Stimulated activated CD8-positive, alpha-beta memory T cell treated with anti-CD3 and anti-CD28 coated beads, Interleukin-4, amount 100 ng/mL, for 48 hours (primary cell): Measurements from ENCODE around the gene AIG1.

Experiments used
- DNase-seq: peaks from one replicate; pipeline ENCODE4 v3.0.0-alpha.2; 2020

Gene AIG1

DNA sequence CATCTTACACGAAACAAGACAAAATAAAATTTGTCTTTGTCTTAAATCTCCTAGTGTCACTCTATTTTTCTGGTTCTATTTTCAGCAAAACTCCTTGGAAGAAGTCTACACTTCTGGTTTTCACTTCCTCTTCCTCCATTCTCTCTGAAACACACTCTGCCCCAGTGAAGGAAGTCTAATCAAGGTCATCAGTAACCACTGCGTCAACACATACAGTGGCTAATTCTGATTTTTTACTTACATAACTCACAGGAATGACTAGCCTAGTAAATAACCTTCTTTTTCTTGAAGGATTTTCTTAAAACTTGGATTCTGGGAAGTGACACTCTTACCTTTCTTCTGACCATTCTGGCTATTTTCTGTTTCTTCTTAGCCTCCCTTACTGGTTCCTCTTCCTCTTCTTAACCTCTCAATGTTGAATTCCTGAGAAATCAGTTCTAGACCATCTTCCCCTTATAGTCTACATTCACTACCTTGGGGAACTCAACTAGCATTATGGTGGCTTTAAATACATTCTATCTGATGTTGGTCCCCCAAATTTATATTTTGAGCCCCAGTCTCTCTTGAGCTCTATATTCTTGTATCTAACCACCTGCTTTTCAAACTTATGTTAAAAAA is 37.5 kb downstream of the AIG1 start:
- no peak for DNase-seq

DNA sequence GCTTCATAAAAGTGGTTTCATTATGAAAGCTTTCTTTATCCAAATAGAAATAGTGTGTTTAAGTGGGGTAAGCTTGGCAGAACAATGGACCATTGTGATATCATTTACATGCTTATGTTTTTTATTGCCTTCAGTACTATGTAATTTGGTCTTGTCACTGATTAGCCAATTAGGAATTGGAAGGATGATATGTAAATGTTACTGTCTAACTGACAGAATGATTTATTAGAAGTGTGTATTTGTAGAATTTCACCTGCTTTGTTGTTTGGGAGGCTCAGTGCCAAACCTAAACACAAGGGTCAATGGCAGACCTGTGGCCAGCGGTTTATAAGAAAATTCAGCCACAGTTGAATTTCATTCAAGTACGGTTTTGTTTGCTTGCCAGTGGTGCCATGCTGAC is 39.0 kb downstream of the AIG1 start:
- no peak for DNase-seq

DNA sequence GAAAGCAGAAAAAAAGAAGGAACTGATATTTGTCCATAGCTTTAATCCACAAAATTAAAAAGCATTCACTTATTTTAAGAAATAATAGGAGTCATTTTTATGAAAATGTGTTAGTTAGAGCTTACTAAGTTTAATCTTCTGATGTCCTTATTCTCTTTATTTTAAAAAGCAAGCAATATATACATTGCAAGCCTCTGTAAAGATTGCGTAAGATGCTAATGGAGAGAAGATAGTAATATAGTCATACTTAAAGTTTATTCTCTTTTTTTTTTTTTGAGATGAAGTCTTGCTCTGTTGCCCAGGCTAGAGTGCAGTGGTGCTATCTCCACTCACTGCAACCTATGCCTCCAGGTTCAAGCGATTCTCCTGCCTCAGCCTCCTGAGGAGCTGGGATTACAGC is 39.7 kb downstream of the AIG1 start:
- DNase-seq = no peak

DNA sequence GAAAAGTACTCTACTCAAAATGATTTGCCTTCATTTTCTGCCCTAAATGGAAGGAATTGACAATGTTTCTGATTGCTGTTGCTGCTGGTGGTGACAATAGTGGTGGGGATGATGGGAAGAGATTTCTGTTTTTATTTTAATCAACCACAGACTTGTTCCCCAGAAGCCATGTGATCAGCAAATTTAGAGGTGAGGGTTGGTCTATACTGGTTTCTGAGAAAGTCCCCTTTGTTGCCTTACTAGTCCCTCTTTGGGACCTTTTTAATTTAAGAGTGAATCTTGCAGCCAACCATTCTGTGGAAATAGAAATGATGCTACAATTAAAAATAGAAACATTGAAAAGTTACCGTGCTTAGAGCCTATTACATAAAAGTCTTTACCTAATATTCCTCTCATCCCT is 43.2 kb downstream of the AIG1 start:
- no peak for DNase-seq

DNA sequence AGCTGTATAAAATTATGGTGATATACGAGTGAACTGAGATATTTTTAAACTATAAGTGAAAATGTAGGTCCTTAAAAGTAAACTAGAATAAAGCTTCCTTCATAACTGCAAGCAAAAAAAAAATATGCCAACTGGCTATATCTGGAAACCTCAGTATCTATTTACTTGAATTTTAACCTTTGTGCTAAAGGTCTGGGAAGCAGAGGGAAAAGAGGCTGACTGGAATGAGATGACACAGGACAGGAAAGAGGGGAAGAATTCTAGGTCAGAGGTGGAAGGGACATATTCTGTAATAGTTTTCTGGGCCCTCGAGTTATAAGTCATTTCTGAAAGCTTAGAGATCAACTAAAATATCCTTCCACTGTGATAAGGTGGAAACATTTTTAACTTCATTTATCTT is 46.8 kb downstream of the AIG1 start:
- no peak for DNase-seq

DNA sequence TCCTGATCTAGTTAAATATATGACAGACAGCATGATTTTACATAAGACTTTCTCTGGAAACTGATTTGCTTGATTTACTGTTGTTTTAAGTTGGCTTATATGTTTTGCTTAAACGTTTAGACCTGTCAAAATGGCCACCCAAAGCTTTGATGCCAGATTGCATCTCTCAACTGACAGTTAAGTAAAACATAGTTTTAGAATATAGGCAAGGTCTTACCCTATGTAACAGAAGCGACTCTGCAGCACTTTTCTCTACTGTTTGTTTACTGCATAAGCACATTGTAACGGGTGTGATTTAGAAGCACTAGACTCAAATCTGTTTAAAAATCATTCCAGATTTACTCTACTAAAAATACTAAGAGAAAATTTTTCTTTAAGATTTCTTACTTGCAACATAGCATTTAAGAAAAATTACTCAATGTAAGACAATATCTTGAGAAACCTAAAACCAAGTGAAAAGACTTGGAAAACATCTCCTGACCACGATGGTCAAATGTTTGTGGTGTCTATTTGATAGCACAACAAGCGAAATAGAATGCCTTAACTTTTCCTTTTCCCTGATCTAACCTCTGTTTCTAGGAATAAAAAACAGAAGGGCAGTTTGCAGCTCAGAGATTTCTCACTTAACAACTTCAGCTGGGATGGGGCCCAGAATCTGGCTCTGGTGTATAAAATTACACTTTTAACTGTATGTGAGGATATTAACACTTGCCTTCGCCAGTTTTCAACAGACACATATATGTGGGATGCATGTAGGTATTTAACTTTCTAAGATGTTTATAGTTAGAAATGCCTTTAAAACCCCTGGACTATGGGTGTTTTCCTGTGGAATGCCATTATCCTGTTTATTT is 47.4 kb downstream of the AIG1 start:
- DNase-seq = no peak

DNA sequence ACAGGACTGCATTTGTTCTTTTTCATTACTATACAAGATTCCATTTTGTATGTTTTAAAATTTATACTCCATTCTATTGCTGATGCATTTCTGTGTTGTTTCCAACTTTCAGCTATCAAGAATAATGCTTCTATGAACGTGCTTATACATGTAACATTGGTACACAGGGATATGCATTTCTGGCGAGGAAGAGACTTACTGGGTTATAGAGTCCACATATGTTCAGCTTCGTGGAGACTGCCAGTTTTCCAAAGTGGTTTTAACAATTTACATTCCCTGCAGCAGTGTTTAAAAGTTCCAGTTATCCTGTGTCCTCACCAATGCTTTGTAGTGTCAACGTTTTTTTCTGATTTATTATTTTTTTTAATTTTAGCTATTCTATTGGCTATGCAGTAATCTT is 48.5 kb downstream of the AIG1 start:
- DNase-seq = no peak

DNA sequence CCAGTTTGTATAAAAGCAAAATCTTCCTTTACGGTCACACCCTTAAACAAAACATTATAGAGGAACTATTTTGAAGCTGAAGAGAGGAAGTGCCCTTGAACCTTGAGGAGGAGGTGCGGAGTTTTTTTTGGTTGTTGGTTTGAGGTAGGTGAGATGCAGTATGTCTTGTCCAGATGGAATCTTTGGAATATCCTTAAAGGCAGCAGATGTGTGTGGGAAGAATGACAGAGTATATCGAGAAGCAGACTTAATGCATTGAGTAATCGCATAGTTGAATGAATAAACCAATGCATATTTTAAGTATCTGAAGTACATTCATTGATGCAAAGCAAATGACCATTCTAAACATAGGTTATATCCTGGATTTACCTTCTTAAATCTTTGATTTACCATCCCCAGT is 49.9 kb downstream of the AIG1 start:
- no peak for DNase-seq

DNA sequence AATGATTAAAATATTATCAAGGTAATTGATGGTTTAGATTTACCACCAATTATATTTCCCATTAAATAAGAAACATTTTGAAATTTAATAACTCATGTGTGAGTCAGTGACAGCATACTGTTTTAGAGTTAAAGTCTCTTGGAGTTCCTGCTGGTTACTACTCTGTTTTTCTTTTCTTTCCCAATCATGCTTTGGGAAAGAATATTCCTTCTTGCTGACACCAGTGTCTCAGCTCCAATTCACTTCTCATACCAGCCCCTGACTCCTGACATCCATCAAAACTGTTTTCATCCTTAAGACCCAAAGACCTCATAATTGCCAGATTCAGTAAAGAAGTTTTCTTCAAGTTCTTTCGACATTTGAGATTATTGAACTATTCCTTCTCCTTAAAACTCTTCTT is 50.3 kb downstream of the AIG1 start:
- DNase-seq = no peak

DNA sequence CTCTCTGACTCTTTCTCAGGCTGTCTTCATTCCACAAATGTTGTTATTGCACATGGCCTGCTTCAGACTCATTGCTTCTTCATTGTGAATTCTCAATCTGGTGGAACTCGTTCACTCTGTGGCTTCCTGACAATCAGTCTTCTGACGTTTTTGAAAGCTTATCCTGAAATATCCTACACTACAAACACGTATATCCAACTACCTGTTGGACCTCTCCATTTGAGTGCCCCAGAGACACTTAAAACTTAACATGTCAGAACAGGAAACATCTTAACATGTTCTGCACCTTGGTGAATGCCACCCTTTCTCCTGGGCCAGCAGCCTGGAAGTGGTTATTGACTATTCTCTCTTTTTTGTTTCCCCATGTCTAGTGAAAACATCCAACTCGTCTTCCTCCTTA is 50.8 kb downstream of the AIG1 start:
- DNase-seq = no peak

DNA sequence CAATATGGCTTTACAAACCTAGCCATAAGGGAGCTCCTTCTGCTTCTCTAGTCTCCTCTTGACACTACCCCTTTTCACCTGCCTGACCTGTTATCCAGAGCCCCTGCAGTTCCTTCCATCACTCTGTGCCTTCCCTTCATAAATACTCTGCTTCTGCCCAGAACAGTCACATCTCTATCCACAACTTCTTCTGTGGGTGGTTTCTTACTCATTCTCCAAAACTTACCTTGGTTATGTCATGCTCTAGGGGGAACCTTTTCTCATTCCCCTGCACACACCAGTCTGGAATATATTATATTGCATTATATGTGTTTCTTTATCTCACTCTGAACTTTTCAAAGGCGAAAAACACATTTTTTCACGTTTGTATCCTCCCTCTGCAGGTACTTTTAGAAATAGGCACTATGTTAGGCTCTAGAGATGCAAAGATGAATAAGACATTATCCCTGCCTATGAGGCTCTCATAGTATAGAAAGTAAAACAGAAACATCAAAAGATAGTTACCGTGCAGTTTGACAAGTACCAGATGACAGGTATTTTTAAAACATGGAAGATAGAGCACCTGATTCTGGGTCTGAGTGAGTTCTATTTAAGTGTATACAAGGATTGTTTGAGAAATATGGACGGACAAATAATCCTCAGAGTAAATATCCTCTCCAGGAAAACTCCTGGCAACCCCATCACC is 51.5 kb downstream of the AIG1 start:
- DNase-seq = no peak

DNA sequence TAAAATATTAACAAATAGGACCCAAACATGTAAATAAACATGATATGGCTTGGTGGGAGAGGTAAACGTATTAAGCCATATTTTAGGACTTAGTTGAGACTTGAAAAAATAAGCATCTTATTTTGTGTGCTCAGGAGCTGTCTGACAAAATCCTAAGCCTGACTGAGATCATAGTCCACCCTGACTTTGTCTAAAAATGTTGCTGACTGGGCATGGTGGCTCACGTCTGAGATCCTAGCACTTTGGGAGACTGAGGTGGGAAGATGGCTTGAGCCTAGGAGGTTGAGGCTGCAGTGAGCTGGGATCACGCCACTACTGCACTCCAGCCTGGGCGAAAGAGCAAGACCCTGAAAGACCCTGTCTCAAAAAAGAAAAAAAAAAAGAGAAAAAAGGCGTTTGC is 52.1 kb downstream of the AIG1 start:
- DNase-seq = no peak

DNA sequence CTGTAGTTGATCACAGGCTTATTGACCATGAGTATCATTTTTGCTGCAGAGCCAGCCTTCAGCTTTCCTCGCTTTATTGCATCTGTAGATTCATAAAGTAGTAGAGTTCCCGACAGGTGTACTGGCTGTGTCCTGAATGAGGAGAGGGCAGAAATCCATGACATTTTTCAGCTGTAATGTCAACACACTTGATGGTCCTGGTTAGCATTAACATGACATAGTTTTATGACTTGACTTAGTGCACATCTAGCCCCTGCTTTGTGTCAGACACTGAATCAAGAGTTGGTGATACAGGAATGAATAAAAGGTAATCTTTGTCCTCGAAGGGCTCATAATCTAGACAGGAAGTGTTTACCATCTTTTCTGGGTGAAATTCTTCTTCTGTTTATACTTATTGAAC is 55.0 kb downstream of the AIG1 start:
- DNase-seq = no peak

DNA sequence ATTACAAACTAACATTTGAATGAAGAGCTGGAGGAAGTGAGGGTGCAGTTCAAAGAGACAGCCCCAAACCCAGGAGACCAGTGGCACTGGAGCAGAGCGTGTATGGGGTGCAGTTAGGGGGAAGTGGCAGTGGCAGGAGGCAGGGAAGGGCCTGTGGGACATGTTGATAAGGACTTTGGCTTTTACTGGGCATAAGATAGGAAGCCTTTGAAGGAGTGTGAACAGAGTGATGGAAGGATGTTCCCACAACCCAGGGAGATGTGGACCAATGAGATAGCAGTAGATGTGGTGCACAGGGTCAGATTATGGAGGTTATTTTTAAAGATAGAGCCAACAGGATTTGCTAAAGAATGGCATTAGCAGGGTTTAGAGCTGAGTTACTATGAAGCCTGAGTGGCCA is 56.4 kb downstream of the AIG1 start:
- DNase-seq = no peak

DNA sequence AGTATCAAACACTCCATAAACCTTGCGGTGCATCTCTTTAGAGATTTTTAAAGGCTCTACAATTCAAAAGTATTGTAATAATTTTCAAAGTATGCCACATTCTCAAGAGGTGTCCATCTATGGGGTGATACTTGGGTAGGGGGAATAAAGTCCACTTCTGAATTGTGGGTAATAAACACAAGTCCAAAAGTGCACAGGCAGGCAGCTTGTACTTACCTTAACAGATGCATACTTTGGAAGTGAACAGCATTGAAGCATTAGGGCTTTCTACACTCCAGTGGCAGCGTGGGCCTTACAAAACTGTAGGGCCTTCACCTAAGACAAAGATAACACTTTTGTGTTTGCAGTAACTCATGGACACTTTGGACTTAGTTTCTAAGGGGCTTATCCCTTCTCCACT is 58.6 kb downstream of the AIG1 start:
- DNase-seq = no peak

DNA sequence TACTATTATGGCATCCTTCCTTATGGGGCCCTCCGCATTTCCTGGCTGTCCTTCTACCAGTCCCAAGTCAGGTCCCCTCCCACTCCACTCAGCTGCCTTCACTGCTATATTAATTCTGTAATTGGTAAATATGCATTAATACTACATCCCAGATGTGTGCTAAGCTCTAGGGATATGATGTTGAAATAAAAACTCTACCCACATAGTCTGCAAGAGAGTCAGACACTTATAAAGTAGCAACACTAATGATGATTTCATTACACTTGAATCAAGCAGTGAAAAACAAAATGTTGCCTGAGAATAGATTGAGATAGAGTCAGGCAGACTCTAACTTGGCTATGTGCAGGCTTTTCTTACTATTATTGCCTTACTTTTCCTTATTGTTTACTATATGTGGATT is 62.4 kb downstream of the AIG1 start:
- DNase-seq = no peak

DNA sequence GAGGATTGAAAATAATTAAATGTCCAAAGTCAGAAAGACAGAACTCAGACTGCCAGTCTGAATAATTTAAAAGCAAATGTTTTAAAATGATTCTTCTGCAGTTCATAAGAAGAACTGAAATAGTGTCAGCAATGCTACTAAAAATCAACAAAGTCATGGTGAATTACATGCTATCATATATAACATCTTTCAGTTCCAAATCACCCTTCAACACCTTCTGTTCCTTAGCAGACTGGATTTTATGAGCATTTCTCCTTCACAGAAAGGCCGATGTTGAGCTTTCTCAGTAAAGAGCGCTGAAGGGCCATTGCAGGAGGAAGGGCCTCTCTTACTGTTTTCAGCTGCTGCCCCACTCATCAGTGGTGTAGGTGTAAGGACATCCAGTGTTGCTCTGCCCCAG is 63.3 kb downstream of the AIG1 start:
- no peak for DNase-seq

DNA sequence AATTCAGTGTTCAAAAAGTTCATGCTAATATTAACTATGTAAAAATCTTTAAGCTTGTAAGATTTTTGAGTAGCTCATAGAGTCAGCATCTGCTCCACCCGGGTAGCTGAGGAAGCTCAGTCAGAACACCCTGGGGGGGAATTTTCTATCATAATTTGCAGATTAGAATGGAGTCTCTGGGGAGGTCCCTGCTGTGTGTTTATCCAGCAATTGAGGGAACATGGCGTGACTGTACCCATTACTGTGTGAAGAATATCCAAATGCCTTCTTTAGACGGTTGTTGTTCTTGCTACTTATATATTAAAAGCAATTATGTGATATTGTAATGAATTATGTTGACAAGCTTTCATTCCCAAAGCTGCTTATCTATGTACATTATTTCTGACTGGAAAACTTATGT is 64.8 kb downstream of the AIG1 start:
- DNase-seq = no peak

DNA sequence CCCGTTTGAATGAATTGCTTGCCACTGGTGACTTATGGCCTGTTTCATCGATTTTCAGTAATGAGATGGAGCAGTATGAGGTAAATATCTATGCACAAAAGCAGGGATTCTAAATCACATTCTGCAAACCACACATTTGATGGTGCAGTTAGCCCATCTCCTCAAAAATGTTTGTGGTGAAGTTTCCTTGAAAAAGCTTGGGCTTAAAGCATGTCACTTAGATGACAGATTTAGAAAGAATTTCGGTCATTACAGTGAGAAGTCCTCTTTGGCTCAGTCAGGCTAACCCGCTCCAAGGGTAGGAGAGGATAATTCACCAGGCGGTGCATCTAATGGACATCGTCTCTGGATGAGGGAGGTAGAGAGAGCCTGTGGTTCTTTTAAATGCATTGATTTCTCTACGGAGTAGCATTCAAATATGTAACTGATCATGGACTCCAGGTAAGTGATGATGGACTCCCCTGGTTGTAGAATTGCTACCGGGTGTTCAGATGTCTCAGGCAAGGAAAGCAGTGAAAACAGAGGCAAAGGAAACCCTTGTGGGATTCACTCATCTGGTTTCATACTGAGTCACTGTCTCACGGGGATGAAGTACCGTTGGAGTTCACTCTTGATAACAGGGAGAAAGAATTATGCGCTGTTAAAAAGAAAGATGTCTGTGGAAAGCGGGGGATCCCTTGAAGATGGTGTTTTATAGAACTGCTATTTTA is 65.3 kb downstream of the AIG1 start:
- no peak for DNase-seq

DNA sequence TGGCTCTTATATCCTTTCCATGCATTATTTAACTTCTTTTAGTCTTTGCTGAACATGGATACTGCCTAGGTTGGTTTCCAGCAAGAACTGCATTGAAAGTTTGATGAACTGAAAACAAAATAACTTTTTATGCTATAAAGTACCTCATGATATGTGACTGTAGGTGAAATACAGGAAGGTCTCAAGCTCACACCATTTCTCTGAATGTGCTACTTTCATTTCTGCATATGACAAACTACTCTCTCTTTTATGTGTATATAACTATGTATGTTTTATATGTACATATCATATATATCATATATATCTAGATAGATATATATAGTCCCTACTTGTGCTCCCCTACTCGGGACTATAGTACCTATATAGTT is 65.9 kb downstream of the AIG1 start:
- no peak for DNase-seq

DNA sequence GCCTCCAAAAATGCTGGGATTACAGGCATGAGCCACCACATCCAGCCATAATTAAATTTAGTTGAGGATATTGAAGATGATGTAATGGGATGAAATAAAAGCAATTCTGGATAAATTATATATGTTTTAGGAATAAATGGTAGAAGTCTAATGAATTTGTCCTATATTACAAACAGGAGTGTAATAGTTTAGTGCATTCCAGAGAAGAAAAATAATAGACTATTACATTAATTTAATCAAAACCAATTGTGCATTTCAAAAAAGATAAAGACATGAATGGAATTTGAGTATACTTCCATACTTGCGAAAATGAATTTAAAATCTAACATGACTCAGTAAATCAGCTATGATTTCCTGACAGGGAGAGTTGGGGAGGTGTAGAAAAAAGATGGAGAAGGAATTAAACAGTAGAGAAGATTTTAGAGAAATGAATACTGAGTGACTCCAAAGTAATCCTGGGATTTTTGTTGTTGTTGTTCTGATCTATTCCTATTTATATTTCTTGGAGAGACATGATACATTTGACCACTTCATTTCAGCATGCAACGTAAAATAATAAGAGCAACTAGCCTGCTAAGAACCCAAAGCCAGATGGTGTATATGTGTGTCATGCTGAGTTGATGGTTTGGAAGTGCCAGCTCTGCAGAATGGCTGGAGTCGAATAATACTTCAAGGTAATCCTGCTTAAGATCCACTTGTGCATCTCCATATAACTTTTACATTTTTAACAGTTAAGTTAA is 67.4 kb downstream of the AIG1 start:
- no peak for DNase-seq

DNA sequence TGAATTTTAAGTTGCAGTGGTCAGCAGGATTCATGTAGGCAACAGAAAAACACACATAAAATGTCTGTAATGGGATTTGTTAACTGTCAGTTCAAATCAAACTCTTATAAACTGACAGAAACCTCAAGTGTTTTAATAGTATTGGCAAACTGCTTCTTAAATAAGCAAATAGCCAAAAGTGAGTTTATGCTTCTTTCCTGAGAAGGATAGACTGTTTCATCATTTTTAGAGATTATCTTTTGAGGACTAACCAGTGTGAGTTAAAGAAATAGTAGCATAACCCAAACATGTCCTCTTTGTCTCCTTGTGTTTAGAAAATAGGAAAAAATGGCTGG is 68.0 kb downstream of the AIG1 start:
- no peak for DNase-seq

DNA sequence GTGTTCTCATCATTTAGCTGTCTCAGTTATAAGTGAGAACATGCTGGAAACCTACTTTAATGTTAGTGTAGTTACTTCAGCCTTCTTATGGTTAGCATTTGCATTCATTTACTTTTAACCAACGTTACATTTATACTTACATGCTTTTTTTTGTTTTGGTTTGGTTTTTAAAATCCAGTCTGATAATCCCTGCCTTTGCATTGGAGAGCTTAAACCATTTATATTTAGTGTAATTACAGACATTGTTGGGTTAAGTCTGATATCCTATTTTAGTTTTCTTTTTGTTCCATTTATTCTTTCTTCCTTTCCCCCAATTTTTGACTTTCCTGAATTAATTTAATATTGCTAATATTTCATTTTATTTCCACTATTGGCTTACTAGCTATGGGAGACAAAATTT is 70.2 kb downstream of the AIG1 start:
- no peak for DNase-seq
